PFSK-1 (cell line): ENCODE measurements around the gene MFAP4.

Experiments used
- FOXP2 ChIP-seq: optimal IDR thresholded peaks from 2 replicates; pipeline ENCODE3; 2011; ENCODE audit warnings: borderline replicate concordance, control low read depth, inconsistent platforms; ENCODE audit not compliant: insufficient read depth; ENCODE audit errors: extremely low read length, extremely low read depth
- POLR2AphosphoS5 ChIP-seq: IDR thresholded peaks from 2 replicates; pipeline ENCODE4 v1.6.1; 2012; ENCODE audit warnings: low read depth, mild to moderate bottlenecking, control low read depth, low read length, moderate library complexity
- SIN3A ChIP-seq: IDR thresholded peaks from 2 replicates; pipeline ENCODE4 v1.6.1; 2012; ENCODE audit warnings: mild to moderate bottlenecking, low read length, moderate library complexity, borderline replicate concordance; ENCODE audit not compliant: insufficient read depth
- TAF1 ChIP-seq: IDR thresholded peaks from 2 replicates; pipeline ENCODE4 v1.6.1; 2012; ENCODE audit warnings: low read length, control low read depth, borderline replicate concordance; ENCODE audit not compliant: insufficient read depth
- TF ChIP-seq, protein P1 (sequence below), 2 experiments: IDR thresholded peaks; 2 replicates each; pipeline versions ENCODE4 v1.6.1 to v1.8.0; 2011 to 2012; ENCODE audit warnings: low read depth in 2 of 2, low read length in 2 of 2, control low read depth in 1 of 2, inconsistent platforms in 1 of 2, mild to moderate bottlenecking in 1 of 2, moderate library complexity in 1 of 2; ENCODE audit not compliant: insufficient read depth in 1 of 2

Gene MFAP4

GRCh38 chr17:19412510-19412909 is 25.5 kb upstream of the MFAP4 start:
- TF ChIP-seq FOXP2 (no peak), TAF1 (no peak)

DNA sequence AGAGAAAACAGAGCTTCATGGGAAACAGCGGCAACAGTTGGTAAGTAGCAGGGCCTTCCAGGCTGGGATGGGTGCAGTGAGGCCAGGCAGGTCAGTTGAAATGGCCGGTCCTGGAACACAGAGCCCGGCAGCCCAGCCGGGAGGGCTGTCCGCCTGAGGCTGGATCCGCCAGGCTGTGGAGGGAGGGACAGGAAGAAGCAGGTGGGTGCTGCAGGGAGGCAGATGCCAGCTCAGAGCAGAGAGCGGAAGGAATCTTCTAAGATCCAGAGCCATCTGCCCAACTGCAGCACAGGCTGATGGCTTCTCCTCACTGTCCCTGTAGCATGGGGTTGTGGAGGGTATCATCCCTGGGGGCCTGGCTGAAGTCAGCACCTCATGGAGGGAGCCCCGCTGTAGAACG is 24.6 kb upstream of the MFAP4 start:
- TF ChIP-seq FOXP2 (no peak), SIN3A (no peak), TAF1 (no peak), POLR2AphosphoS5 (no peak)
- TF ChIP-seq, protein P1, sequence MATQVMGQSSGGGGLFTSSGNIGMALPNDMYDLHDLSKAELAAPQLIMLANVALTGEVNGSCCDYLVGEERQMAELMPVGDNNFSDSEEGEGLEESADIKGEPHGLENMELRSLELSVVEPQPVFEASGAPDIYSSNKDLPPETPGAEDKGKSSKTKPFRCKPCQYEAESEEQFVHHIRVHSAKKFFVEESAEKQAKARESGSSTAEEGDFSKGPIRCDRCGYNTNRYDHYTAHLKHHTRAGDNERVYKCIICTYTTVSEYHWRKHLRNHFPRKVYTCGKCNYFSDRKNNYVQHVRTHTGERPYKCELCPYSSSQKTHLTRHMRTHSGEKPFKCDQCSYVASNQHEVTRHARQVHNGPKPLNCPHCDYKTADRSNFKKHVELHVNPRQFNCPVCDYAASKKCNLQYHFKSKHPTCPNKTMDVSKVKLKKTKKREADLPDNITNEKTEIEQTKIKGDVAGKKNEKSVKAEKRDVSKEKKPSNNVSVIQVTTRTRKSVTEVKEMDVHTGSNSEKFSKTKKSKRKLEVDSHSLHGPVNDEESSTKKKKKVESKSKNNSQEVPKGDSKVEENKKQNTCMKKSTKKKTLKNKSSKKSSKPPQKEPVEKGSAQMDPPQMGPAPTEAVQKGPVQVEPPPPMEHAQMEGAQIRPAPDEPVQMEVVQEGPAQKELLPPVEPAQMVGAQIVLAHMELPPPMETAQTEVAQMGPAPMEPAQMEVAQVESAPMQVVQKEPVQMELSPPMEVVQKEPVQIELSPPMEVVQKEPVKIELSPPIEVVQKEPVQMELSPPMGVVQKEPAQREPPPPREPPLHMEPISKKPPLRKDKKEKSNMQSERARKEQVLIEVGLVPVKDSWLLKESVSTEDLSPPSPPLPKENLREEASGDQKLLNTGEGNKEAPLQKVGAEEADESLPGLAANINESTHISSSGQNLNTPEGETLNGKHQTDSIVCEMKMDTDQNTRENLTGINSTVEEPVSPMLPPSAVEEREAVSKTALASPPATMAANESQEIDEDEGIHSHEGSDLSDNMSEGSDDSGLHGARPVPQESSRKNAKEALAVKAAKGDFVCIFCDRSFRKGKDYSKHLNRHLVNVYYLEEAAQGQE (IDR thresholded peaks at IDR 0.05; ENCODE audit: insufficient read depth in 1 of 2, low read depth in 2 of 2, low read length in 2 of 2), result no peak

DNA sequence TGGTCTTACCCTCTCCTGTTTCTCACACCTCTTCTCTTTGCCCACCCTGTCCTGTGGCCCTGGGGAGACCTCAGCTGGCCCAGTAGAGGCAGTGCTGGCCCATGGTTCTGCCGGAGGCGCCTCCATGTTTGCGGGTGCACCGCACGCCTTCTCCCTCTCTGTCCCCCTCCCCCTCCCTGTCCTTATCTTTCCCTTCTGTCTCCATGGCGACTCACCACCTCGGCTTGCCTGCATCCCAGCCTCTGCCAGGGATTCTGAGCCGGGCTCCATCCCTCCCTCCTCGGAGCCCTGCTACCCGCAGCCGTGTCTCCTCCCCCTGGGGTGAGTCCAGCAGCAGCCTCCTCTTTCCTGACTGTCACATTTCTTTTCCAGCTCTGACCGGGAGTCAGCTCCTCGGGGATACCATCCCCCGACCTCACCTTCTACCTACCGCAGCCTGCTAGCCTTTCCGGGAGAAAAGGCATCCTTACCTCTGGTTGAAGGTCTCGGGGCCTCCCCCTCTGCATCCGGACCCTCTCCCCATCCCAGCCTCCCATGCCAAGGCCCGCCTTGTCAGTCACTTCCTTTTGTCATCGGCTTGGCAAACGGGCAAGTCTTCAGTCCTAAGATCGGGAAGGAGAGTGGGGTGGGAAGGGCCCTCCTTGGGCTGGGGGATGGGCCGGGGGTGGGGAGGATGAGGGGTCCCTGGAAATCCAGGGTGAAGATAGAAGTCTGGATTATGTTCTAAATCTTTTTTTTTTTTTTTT is 24.1 kb upstream of the MFAP4 start, which contains the start of gene RNF112:
TSS of gene RNF112 (plus strand) at position 358 of the 746 bp plus-strand sequence. CDS start at position 535, 177 bp downstream.
- TF ChIP-seq SIN3A (no peak), FOXP2 (no peak), POLR2AphosphoS5 (no peak), TAF1 (no peak)
- TF ChIP-seq, protein P1 (IDR thresholded peaks at IDR 0.05; ENCODE audit: insufficient read depth in 1 of 2, low read depth in 2 of 2, low read length in 2 of 2), result no peak

DNA sequence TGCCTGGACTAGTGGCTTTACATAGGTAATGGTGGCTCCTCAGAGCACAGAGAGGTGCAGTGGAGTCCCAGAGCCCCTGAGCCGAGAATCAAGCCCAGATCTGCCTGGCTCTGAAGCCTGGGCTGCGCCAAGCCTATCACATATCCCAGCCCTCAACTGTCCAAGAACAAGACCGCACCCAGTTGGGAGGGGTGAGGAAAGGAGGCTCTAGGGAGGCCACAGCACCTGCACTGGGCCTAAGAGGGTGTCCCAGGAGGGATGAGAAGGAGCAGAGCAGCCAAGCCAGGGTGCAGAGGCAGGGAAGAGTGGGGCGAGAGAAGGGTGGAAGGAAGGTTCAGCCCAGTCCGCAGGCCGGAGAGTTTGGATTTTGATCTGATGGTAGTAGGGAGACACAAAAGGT is 23.1 kb upstream of the MFAP4 start:
- TF ChIP-seq POLR2AphosphoS5 (no peak), TAF1 (no peak), FOXP2 (no peak), SIN3A (no peak)
- TF ChIP-seq, protein P1 (IDR thresholded peaks at IDR 0.05; ENCODE audit: insufficient read depth in 1 of 2, low read depth in 2 of 2, low read length in 2 of 2), result no peak

- TF ChIP-seq, protein P1 (IDR thresholded peaks at IDR 0.05; ENCODE audit: insufficient read depth in 1 of 2, low read depth in 2 of 2, low read length in 2 of 2), result no peak
- no peak for TF ChIP-seq TAF1
- no peak for TF ChIP-seq FOXP2
- TF ChIP-seq SIN3A, result no peak
- no peak for TF ChIP-seq POLR2AphosphoS5
Measured at GRCh38 chr17:19409509-19409908, 22.5 kb upstream of the MFAP4 start.
